Stimulated activated CD8-positive, alpha-beta memory T cell treated with anti-CD3 and anti-CD28 coated beads, Interleukin-7, amount 100 ng/mL, for 4 hours (primary cell): ENCODE results near the gene MYO9A.
"Not testable (repeated sequence)": the region's sequence is repeated elsewhere in the genome, so short reads cannot be mapped to it uniquely, and the experiment has no call there.

Experiments used
- DNase-seq, 2 donors: peaks; one replicate each; pipeline ENCODE4 v3.0.0-alpha.2; 2020; ENCODE audit warnings: low read depth in 2 of 2

The MYO9A gene

GRCh38 chr15:72086920-72087648, 30.9 kb downstream of the MYO9A start:
- DNase-seq: no peak

DNA sequence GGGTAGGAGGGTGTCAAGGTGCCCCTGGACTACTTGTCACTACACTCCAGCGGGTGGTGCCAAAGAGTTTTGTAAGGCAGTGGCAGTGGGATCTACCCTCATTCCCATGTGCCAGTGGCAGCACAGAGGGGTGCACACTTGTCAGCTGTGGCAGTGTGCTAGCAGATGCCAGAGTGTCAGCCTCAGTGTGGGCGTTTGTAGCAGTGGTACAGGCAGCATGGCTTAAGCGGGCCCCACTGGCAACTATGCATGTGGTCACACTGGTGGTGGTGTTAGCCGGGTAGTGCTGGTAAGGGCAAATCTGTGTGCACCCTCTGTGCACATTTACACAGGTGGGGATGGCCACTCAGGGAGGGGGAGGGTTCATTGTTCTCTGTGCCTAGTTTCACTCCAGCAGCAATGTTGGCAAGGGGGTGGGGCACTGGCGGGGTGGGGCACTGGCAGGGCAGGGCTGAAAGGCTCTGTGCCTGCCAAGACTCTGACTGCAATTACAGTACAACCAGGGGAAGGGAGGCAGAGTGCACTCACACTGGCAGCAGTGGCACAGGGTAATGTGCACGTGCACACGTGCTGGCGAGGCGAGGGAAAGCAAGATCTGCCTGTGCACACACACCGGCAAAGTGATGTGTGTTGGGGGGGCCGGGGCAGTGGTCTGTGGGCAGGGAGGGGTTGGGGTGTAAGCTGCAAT, 31.8 kb downstream of the MYO9A start:
- no peak for DNase-seq

DNA sequence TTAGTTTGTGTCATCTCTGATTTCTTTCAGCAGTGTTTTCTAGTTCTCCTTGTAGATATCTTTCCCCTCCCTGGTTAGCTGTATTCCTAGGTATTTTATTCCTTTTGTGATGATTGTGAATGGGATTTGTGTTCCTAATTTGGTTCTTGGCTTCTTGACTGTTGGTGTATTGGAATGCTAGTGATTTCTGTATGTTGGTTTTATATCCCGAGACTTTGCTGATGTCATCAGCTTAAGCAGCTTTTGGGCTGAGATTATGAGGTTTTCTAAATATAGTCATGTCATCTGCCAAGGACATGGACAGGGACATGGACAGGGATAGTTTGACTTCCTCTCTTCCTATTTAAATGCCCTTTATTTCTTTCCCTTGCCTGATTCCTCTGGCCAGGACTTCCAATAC, 35.8 kb downstream of the MYO9A start:
- DNase-seq: no peak

- DNase-seq: no peak
These were observed 39.1 kb downstream of the MYO9A start for GRCh38 chr15:72078887-72079286.

- DNase-seq: no peak
These were observed 40.0 kb downstream of the MYO9A start for GRCh38 chr15:72077950-72078349.

DNA sequence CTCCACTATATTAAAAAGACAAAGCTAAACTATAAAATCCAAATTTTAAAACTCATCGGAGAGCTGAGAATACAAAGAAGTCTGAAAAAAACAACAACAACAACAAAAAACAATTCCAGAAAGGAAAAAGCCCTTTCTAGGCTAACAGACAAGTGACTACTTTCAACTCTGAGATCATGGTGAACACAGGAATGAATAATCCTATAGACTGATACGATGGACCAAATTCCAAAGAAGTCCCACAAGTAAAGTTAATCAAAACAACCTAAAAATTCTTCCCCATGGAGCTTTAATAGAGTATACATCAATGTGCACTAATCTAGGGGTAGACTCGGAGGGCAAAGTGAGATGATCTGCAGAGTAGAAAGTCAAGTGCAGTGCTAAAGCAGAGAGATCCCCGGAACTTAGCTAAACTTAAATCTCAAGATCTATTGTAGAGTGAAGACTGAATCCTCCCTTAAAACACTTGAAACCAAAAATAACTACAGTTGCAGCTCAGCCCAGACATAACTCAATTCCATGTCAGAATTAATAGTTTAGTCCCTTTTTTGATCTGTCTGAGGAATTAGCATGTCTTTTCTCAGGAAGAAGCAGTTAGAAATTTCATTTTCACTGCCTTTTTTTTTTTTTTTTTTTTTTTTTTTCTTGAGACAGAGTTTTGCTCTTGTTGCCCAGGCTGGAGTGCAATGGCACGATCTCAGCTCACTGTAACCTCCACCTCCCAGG, 43.5 kb downstream of the MYO9A start:
- no peak for DNase-seq

- DNase-seq: not testable (repeated sequence)
These were observed 46.5 kb downstream of the MYO9A start for GRCh38 chr15:72071448-72071825.

DNA sequence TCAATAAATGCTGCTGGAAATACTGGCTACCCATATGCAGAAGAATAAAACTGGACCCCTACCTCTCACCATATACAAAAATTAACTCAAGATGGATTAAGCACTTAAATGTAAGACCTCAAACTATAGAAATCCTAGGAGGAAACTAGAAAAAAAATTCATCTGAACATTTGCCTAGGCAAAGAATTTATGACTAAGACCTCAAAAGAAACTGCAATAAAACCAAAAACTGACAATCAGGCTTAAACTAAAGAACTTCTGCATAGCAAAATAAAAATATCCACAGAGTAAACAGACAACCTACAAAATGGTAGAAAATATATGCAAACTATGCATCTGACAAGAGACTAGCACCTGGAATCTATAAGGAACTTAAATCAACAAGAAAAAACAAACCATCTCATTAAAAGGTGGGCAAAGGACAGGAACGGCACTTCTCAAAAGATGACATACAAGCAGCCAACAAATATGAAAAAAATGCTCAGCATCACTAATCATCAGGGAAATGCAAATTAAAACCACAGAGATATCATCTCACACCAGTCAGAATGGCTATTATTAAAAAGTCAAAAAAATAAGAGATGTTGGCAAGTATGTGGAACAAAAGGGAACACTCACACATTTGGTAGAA, 47.0 kb downstream of the MYO9A start:
- no peak for DNase-seq

DNA sequence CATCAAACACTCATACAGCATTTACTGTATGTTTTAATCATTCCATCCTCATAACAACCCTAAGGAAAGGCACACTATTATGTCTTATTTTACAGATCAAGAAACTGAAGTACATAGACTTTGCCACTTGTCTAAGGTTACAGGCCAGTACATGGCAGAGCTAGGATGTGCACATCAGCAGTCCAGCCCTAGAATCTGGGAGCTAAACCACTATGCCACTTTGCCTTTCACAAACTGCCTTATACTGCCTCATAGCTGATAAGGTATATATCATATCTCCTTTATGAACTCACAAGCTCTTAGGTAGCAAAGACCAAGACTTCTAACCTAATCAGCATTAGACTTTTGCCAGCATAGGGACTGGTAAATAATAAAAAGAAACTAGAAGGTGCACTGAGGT, 49.1 kb downstream of the MYO9A start:
- DNase-seq: no peak

GRCh38 chr15:72065801-72066200, 52.1 kb downstream of the MYO9A start:
- no peak for DNase-seq

GRCh38 chr15:72063186-72063585, 54.8 kb downstream of the MYO9A start:
- DNase-seq: no peak

DNA sequence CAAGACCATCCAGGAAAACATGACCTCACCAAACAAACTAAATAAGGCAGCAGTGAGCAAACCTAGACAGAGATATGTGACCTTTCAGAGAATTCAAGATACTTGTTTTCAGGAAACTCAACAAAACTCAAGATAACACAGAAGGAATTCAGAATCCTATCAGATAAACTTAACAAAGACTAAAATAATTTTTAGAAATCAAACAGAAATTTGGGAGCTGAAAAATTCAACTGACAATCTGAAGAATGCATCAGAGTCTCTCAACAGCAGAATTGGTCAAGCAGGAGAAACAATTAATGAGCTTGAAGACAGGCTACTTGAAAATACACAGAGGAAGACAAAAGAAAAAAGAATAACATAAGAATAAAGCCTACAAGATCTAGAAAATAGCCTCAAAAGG, 55.6 kb downstream of the MYO9A start:
- DNase-seq: no peak

DNA sequence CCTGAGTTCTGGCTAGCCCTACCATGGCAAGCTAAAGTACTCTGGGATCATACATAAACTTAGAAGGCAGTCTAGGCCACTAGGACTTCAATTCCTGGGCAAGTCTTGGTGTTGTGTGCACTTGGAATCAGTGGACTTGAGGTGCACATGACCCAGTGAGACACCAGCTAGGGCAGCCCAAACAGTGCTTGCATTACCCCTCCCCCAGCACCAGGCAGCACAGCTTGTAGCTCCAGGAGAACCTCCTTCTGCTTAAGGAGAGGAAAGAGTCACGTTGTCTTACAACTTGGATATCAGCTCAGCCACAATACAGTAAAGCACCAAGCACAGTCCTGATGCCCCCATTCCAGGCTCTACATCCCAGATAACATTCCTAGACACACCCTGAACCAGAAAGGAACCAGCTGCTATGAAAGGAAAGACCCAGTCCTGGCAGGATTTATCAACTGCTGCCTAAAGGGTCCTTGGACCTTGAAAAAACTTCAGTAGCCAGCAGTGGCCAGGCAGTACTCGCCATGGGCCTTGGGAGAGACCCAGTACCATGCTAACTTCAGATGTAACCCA, 57.2 kb downstream of the MYO9A start:
- DNase-seq: no peak

- DNase-seq: no peak
These were observed 59.4 kb downstream of the MYO9A start for GRCh38 chr15:72058585-72058984.

DNA sequence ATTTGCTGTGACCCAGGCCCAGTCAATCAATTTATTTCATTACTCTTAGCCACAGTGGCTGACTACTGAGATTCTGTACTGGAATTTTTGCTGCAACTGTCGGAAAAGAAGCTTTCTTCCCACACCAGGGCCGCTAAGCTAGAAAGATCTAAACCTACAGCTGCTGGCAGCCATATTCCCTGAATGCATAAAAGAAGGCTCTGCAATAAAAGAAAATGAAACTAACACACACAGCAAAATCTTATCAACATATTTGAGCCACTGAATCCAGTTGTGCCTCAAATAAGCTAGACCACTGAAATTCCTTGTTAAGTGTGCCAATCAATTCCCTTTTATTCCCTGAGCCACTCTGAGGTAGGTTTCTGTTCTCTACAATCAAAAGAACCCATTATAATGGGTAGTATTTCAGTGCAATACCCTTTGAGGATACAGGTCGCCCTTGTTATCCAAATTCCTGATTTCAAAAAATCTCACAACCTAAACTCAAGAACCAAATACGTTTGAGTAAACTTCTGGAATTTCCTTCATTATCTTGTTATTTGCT, 60.3 kb downstream of the MYO9A start:
- no peak for DNase-seq

DNA sequence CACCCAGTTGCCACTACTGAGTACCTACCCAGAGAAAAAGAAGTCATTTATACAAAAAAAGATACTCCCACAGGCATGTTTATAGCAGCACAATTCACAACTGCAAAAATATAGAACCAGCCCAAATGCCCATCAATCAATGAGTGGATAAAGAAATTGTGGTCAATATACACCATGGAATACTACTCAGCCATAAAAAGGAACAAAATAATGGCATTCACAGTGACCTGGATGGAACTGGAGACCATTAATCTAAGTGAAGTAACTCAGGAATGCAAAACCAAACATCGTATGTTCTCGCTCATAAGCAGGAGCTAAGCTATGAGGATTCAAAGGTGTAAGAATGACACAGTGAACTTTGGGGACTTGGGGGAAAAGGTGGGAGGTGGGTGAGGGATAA, 61.7 kb downstream of the MYO9A start:
- DNase-seq: not testable (repeated sequence)

GRCh38 chr15:72053297-72053696, 64.7 kb downstream of the MYO9A start:
- DNase-seq: not testable (repeated sequence)

DNA sequence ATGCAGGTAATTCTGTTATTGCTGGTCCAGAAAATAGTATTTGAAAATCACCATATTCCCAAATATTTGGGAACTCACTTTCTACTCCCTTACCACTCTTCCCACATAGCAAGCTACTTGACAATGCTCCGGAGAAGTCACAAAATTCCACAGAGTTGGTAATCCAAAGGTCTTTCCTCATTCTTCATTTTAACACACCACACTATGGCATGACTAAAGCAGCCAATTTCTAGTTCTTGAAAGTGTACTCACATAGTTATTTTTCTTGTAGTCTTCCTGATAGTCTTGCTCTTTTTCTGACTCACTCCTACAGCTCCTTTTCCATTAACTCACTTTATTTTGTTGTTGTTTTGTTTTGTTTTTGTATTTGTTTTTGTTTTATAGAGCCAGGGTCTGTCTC, 67.2 kb downstream of the MYO9A start:
- DNase-seq: no peak

DNA sequence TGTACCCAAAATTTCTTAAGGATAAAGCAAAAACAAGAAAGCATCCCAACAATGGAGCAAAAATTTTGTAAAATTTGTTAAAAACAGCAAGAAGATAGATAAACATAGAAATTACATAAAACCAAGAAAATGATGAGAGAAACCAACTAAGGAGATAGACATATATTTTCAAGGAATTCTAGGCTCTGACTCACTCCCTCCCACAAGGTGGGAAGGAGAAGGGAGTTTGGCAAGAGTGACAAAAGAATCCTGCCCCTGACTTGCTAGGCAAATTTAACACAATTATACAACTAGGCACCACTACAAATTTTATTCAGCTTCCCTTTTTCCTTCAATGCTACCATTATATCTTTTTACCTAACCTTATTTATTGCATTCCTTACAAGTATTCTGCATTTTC, 70.9 kb downstream of the MYO9A start:
- no peak for DNase-seq

- DNase-seq: no peak
These were observed 73.0 kb downstream of the MYO9A start for GRCh38 chr15:72044956-72045355.

DNA sequence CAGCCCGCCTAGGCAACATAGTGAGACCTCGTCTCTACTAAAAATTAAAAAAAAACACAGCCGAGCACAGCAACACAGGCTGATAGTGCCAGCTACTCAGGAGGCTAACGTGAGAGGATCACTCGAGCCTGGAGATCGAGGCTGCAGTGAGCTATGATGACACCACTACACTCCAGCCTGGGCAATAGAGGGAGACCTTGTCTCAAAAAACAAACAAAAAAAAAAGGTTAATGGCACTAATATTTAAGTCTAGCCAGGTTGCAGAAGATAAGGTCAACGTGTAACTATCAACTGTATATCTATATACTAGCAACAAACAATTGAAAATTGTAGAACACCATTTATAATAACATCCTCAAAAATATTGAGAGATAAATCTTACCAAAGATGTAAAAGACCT, 75.1 kb downstream of the MYO9A start:
- no peak for DNase-seq

DNA sequence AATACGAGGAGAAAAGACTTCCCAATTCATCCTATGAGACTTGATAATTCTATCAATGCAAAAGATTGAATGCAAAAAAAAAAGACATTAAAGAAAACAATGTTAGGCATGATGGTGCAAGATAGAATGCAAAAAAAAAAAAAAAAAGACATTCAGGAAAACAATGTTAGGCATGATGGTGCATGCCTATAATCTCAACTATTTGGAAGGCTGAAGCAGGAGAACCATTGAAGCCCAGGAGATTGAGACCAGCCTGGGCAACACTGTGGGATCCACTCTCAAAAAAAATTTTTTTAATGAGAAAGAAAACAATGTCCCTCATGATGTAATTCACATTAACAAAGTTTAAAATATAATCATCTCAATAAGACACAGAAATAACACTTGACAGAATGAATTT, 75.9 kb downstream of the MYO9A start:
- no peak for DNase-seq
